Uterus (tissue), 4 donors: ENCODE results near the gene FOXD4. TPM values are rescaled to one million over a fixed set of nuclear protein-coding genes. Genes with fewer than 3 reads are reported as not detected.
A peak's percentile ranks its signal among the peaks of the same experiment; 100 is the strongest.
"Not testable (repeated sequence)": the region's sequence is repeated elsewhere in the genome, so short reads cannot be mapped to it uniquely, and the experiment has no call there.

Experiments used
- DNase-seq, 2 donors: peaks; one replicate each; pipeline ENCODE4 v3.0.0-alpha.2; 2019 to 2020
- H3K27ac ChIP-seq, 2 donors: fragments of 200-600 bp; sonication (generic); 1 replicate in 1 of 2; 2 replicates in 1 of 2; pipeline ENCODE4 v1.5.1; 2016 to 2018
- H3K27me3 ChIP-seq, 2 donors: fragments of 200-600 bp; sonication (generic); one replicate each; pipeline ENCODE4 v1.5.1; 2018 to 2019; ENCODE audit warnings: control low read depth in 1 of 2
- H3K36me3 ChIP-seq, 2 donors: fragments of 200-600 bp; sonication (generic); one replicate each; pipeline ENCODE4 v1.5.1; 2019; ENCODE audit warnings: control low read depth in 1 of 2
- H3K4me1 ChIP-seq, 2 donors: fragments of 200-600 bp; sonication (generic); one replicate each; pipeline ENCODE4 v1.5.1; 2018 to 2019; ENCODE audit warnings: control low read depth in 1 of 2
- H3K4me3 ChIP-seq, 2 donors: fragments of 200-600 bp; sonication (generic); 1 replicate in 1 of 2; 2 replicates in 1 of 2; pipeline ENCODE4 v1.5.1; 2018 to 2019; ENCODE audit warnings: mild to moderate bottlenecking in 1 of 2
- H3K9me3 ChIP-seq, 2 donors: fragments of 200-600 bp; sonication (generic); one replicate each; pipeline ENCODE4 v1.5.1; 2019; ENCODE audit warnings: control low read depth in 1 of 2
- intact Hi-C: fragments of 100-400 bp; cut with DNase I; formaldehyde crosslinking; loops from one replicate; pipeline ENCODE4 v1.15.1; 2023; ENCODE audit warnings: low total_unique reads
- total RNA-seq, 4 donors: library from RNA; depleted of rRNA in 3 of 4; stranded (reverse); fragments of >200 nt in 3 of 4; gene quantifications; one replicate each; pipeline versions ENCODE4 v1.1.0 to v1.2.4, GENCODE V29; 2014 to 2023
- donor health status: DM: yes; HTN: yes; CAD: no.

Gene FOXD4
- total RNA-seq, 4 donors from 2014 or later, result 0.85 TPM; not detected in 3

DNA sequence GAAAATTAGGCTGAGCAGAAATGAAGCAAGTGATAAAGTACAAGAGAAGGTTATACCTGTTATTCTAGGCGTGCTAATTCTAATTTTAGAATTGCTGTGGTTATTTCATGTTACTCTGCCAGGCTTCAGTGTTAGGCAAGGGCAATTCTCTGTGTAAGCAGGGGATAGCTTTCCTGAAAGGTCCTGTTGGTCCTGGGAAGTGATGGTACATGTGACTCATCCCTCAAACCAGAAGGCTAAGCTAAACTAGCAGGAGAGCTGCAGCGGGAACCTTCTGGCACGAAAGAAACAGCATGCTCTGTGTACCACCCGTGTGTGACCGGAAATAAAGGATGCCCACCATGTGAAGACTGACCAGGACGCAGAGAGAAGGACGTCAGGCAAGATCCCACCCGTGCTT lies 8.7 kb downstream of the FOXD4 start:
- peaks cover 3 to 14% of the 10 kb centered on the region in 2 donors for H3K27me3 ChIP-seq
- DNase-seq, H3K27ac ChIP-seq, H3K4me1 ChIP-seq, H3K36me3 ChIP-seq, H3K4me3 ChIP-seq, intact Hi-C loops, H3K9me3 ChIP-seq: not testable (repeated sequence)

DNA sequence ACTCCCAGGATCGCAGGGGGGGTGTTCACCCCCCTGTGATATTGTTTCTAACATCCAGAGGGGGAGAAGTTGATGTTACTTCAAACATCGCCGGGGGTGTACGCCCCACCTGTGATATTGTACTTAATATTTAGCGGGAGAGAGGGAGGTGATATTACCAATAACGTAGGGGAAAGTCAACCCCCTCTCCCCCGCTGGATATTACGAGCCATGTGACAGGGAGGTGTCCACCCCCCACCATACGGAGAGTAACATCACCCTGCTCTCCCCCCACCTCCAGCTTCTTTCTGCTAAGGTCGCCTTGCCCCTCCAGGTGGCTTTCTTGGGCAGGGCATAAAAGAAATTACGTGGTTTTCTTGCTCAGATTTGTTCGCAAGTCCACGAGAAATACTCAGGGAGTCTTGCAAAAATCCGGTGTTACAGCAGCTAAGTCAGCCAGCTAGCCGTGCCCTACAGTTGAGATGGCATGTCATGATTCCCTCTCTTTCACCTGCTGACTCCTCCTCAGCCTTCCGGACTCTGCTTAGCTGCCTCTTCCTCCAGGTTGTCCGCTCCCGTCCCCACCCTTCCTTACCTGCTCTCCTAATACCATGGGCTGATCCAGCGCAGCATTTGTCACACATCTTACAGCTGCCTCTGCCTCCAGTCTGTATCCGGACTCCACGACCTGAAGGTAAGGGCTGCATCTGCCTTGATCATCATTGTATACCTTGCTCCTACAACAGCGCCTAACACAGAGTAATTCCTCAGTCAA lies 9.3 kb downstream of the FOXD4 start:
- H3K4me3 ChIP-seq, DNase-seq, H3K27ac ChIP-seq, H3K36me3 ChIP-seq, H3K4me1 ChIP-seq, H3K9me3 ChIP-seq, H3K27me3 ChIP-seq, intact Hi-C loops: not testable (repeated sequence)

DNA sequence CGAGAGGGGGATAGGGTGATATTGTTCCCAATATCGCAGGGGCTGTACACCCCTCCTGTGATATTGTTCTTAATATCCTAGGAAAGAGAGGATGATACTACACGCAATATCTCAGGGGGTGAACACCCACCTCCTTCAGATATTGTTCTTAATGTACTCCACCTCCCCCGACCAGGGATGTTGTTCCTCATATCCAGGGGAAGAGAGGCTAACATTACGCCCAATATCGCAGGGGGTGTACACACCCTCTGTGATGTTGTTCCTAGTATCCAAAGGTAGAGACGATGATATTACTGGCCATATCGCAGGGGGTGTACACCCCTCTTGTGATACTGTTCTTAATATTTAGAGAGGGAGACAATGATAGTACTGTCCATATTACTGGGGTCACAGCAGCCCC lies 12.2 kb downstream of the FOXD4 start:
- H3K36me3 ChIP-seq, H3K9me3 ChIP-seq, H3K4me3 ChIP-seq, intact Hi-C loops, H3K27me3 ChIP-seq, DNase-seq, H3K4me1 ChIP-seq, H3K27ac ChIP-seq: not testable (repeated sequence)

DNA sequence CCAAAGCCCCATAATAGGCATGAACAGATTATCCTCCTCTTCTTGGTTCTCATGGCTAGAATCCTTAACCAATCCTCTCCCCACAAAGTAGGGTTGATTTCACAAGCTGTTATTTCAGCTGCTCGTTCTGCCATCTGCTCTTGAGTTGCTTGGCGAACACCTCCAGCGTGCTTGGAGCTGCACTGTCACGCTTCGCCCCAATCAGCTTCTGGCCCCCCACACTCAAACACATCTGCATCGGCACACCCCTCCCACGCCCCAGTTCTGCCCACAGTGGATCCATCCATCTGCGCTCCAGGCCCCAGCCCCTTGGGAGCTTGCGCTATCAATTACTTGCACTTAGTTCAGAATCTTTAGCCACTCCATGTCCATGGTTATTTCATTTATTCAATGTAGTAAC lies 17.8 kb downstream of the FOXD4 start:
- H3K9me3 ChIP-seq, intact Hi-C loops: not testable (repeated sequence)

DNA sequence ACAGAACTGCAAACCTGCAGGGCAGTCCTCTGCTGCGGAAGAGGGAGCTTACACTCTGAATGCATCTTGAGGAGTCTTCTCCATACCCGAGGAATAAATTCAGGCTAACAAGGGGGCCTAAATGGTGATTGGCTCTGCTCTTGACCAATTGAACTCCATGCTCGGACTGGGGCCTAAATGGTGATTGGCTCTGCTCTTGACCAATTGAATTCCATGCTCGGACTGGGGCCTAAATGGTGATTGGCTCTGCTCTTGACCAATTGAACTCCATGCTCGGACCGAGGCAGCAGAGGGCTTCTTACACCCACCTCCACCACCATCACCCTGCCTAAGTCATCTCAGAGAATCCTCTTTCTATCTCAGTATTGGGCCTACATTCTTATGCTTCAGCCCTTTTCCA lies 18.4 kb downstream of the FOXD4 start:
- H3K9me3 ChIP-seq, H3K27me3 ChIP-seq, H3K36me3 ChIP-seq, H3K4me3 ChIP-seq, DNase-seq, H3K27ac ChIP-seq, H3K4me1 ChIP-seq, intact Hi-C loops: not testable (repeated sequence)

More for the DNA sequence above, 17.8 kb downstream of the FOXD4 start:
- not testable (repeated sequence) for H3K36me3 ChIP-seq, DNase-seq, H3K4me1 ChIP-seq, H3K4me3 ChIP-seq, H3K27ac ChIP-seq, H3K27me3 ChIP-seq

DNA sequence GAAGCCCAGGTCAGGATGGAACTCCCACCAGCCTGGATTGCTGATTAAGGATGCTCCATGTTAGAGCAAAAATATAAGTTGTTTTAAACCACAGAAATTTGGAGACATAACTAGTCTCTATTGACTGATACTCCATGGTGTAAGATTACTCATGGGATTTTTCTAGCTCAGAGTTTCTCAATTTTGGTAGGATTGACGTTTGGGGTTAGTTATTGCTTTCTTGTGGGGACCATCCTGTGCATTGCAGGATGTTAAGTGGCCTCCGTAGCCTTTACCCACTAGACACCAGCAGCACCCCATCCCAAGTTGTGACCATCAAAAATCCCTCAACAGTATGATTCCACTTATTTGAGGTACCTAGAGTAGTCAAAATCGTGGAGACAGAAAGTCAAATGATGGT lies 19.4 kb downstream of the FOXD4 start:
- H3K27ac ChIP-seq, H3K27me3 ChIP-seq, H3K36me3 ChIP-seq, H3K4me1 ChIP-seq, H3K9me3 ChIP-seq, H3K4me3 ChIP-seq, intact Hi-C loops, DNase-seq: not testable (repeated sequence)

DNA sequence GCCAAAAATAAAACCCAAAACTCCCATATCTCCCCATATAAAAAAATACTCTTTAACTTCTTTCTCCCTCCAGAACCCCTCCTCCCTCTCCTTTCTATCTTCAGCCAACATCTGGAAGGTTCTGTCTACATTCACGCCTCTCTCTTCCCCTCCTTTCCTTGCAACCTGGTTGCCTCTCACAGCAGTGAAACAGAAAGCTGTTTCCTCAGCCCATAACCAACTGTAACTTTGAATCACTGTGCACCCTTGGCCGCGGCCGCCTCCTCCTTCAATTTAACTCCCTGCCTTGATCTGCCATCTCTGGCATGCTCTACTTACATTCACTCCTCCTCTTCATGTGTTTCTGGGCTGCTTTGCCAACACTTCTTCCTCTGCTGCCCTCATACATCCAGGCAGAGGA lies 23.2 kb downstream of the FOXD4 start:
- H3K9me3 ChIP-seq, intact Hi-C loops, H3K27me3 ChIP-seq, H3K4me3 ChIP-seq, H3K4me1 ChIP-seq, H3K36me3 ChIP-seq: not testable (repeated sequence)
- DNase-seq, result peak; percentile 43 to 49
- peak overlapping the region in 1 of 2 donors; percentile 6 for H3K27ac ChIP-seq

DNA sequence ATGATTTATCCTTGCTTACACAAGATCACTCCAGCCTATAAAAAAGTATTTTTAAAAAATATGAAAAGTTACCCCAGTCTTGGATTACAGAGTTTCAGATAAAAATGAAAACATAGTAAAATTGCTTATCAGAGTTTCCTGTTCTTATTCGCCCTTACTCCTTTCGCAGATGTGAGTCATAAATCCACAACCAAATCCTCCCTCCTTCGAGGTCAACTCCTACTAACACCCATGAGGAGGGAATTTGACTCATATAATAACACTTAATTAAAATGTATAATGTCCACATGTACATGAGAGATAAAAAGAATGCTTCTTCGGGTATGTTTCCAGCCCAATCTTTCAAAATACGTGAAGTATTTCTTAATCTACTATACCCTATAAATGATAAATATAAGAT lies 23.9 kb downstream of the FOXD4 start:
- H3K36me3 ChIP-seq, H3K27ac ChIP-seq, DNase-seq, H3K27me3 ChIP-seq, H3K4me3 ChIP-seq, H3K4me1 ChIP-seq, intact Hi-C loops, H3K9me3 ChIP-seq: not testable (repeated sequence)

DNA sequence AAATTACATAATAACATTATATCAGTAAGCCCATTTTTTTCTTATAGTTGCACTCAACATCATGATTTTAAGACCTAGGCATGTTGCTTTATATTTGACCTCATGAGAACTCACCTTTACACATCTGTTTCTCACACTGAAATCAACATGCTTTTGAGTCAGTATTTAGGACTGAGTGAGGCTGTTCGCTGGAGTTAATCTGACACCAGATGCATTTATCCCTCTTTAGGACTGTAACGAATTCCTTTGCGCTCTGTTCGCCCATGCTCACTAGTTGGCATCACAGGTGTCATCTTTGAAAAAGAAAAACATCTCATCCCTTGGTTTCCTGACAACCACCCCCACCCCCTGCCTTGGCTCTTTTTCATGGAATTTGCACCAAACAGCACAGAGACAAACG lies 24.3 kb downstream of the FOXD4 start:
- DNase-seq, H3K4me3 ChIP-seq, H3K36me3 ChIP-seq, H3K9me3 ChIP-seq, H3K4me1 ChIP-seq, H3K27ac ChIP-seq, intact Hi-C loops, H3K27me3 ChIP-seq: not testable (repeated sequence)

DNA sequence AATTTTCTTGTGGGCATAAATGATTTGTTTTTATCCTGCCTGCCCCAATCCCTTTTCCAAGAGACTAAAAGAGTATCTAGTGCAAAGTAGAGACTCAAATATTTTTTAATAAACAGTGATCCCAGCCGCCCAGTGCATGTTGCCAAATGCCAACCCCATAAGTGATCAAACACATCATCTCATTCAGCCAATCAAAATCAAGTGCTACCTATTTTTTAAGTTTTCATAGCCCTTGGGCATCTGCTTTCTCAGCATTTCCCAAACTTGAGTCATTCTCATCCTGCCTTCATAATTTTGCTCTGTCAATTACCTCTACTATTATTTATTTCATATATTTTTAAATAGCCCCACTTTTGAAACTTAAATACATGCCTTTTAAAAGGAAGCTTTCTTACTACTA lies 27.4 kb downstream of the FOXD4 start:
- H3K4me1 ChIP-seq, H3K9me3 ChIP-seq, DNase-seq, H3K27ac ChIP-seq, intact Hi-C loops, H3K27me3 ChIP-seq, H3K4me3 ChIP-seq, H3K36me3 ChIP-seq: not testable (repeated sequence)

DNA sequence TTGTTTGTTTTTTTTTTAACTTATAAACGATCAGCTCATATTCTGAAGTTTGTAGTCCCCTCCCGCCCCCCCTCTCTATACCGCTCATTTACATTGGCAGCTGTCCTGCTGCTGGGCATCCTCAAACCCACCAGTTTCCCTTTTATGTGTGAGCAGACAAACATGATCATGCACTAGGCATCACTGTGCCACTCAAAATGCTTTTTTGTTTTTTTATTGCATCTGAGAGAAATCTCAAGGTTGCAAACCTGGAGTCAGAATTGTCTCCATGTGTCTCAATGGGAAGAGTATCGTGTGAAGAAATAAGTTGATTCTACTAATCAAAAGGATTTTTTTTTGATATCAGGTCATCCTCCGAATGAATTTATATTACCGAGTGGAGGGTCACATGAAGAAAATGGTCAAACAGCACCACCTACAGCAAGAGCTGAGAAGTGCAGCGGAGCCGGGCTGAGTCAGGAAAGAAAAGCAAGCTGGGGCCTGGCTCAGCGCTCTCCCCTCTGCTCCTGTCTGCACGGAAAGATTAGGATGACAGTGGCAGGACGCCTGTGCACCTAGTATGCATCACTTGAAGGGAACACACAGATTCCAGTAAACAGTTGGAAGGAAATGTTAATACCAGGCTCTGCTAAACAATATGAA lies 29.7 kb downstream of the FOXD4 start:
- H3K9me3 ChIP-seq, H3K27me3 ChIP-seq, H3K36me3 ChIP-seq, intact Hi-C loops, DNase-seq, H3K4me1 ChIP-seq, H3K27ac ChIP-seq, H3K4me3 ChIP-seq: not testable (repeated sequence)

DNA sequence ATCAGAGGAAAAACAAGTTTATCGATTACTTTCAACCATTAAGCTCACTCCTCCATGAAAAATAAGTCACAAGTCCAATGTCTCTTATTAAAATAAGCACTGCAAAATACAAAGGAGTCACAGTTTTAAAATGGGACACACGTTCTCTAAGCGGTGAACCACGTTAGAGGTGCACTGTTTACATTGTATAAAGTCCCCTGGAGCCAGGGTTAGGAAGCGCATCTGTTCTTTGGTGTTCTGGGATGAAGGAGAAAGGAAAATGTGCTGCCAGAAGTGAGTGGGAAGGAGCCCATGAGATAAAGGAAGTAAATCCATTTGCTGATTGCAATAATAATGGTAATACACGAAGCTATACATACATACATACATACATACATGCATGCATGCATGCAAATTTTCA lies 30.4 kb downstream of the FOXD4 start:
- H3K27me3 ChIP-seq, intact Hi-C loops, H3K36me3 ChIP-seq, H3K27ac ChIP-seq, DNase-seq, H3K4me1 ChIP-seq, H3K9me3 ChIP-seq, H3K4me3 ChIP-seq: not testable (repeated sequence)

DNA sequence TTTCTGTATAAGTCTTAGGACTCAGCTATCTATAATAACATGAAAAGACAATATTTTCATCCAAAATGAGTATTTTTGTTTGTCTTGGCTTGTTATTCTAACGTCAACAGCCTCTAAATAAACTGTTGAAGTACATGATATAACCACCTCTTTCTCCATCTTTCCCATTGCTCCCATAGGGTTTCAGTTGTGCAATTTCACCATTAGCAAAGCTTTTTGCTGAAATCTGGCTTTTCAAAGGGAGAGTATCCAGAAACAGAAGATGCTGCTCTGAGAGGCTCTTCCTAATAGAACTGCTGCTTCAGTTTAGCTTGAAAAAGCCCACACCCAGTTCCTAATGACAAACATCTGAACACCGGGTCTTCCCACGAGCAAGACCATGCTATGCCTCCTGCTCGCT lies 31.1 kb downstream of the FOXD4 start:
- H3K4me3 ChIP-seq, H3K27ac ChIP-seq, H3K9me3 ChIP-seq, H3K36me3 ChIP-seq, H3K27me3 ChIP-seq, intact Hi-C loops, H3K4me1 ChIP-seq, DNase-seq: not testable (repeated sequence)

DNA sequence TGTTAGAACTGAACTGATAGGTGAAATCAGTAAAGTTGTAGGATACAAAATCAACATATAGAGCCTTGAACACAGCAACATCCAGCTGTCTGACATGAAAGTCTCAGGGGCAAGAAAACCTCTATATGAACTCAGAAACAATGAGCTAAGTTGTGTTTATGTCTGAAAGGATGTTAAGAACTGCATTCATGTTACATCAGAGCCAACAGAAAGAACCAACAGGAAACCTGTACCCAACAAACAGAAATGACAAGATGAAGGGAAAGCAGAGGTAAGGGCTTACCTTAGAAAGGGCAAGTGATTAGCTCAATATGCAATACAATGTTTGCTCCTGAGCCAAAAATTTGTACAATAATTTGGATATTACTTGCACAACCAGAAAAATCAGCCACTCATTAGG lies 31.5 kb downstream of the FOXD4 start:
- H3K36me3 ChIP-seq, H3K27ac ChIP-seq, H3K9me3 ChIP-seq, H3K27me3 ChIP-seq, DNase-seq, H3K4me3 ChIP-seq, intact Hi-C loops, H3K4me1 ChIP-seq: not testable (repeated sequence)
